ENCODE data around the gene LPP. TPM values are rescaled to one million over a fixed set of nuclear protein-coding genes. Genes with fewer than 3 reads are reported as not detected.

LPP gene
- total and polyA plus RNA-seq, 2 of the 4 experiments (the other 2 are of a cell fraction), result 16.0 to 130 TPM

- in situ Hi-C loops (cut with MboI; ENCODE audit: low sequenced_read_pairs), result no loop called here
- 100% methylated on average over 5 of the region's 6 CpGs; no CpG with 5 or more reads in 1 of the 2 experiments for WGBS, 2 experiments (ENCODE audit: extremely low coverage in 2 of 2, insufficient read length in 1 of 2)
Observed at GRCh38 chr3:188647237-188647636, 493.3 kb downstream of the LPP start.

More at GRCh38 chr3:188647237-188647636, 493.3 kb downstream of the LPP start:
- Histone ChIP-seq H3K4ac (ENCODE audit: low read depth, low read length) (no peak overlapping the region), H4K5ac (ENCODE audit: low read depth, low read length) (no peak overlapping the region), H2AK5ac (ENCODE audit: low read depth, low read length) (no peak overlapping the region), H2AK9ac (replicated peaks; ENCODE audit: low read depth, low read length, poor library complexity) (no peak overlapping the region), H3K4me1 (ENCODE audit: control insufficient read depth, insufficient read depth, low read length) (peaks cover 7% of the 10 kb centered on the region), H4K20me1 (ENCODE audit: insufficient read depth, low read length) (peaks cover 29% of the 10 kb centered on the region), H4K8ac (ENCODE audit: low read depth in 2 of 2, low read length in 2 of 2) (no peak overlapping the region), H3K56ac (ENCODE audit: extremely low read depth, insufficient read depth, low read length) (no peak overlapping the region), H2BK20ac (ENCODE audit: low read depth, low read length) (no peak overlapping the region), H3K9ac (ENCODE audit: low read depth, low read length) (no peak overlapping the region), H3K4me3 (ENCODE audit: insufficient read depth, low read depth, low read length) (no peak overlapping the region), H2BK120ac (ENCODE audit: low read depth, low read length) (no peak overlapping the region), H2BK5ac (ENCODE audit: low read depth, low read length, poor library complexity, severe bottlenecking) (no peak overlapping the region), H2AFZ (replicated peaks; ENCODE audit: low read length, poor library complexity) (no peak overlapping the region), H3K27me3 (ENCODE audit: control insufficient read depth, insufficient read depth, low read length) (no peaks in the 10 kb centered on the region), H3K36me3 (ENCODE audit: control insufficient read depth, insufficient read depth, low read length) (peaks cover 1% of the 10 kb centered on the region), H3K79me1 (ENCODE audit: low read depth in 1 of 2, low read length in 2 of 2) (peaks cover 36 to 64% of the 10 kb centered on the region in 2 experiments), H3K14ac (replicated peaks; ENCODE audit: low read depth, low read length) (no peak overlapping the region), H3K27ac (ENCODE audit: insufficient read depth, low read length) (no peak overlapping the region), H3K9me3 (ENCODE audit: control insufficient read depth, insufficient read depth, low read length) (no peaks in the 10 kb centered on the region), H2BK15ac (ENCODE audit: low read depth, low read length) (no peak overlapping the region), H3K4me2 (ENCODE audit: low read depth, low read length) (no peak overlapping the region), H3K9me1 (ENCODE audit: insufficient read depth, low read length) (0 out of 2 replicates have a peak, but pooled peaks cover 5% of the 10 kb centered on the region), H4K91ac (ENCODE audit: insufficient read depth, low read depth, low read length) (no peak overlapping the region), H3K18ac (ENCODE audit: low read depth, low read length) (no peak overlapping the region), H3K23ac (ENCODE audit: low read depth, low read length) (no peak overlapping the region)
- no TSS peak for BruUV-seq (replicated peaks)
- ATAC-seq (ENCODE audit: low read depth) (no peak), DNase-seq (no peak)
- dilution Hi-C loops (cut with HindIII; ENCODE audit: low sequenced_read_pairs, unreplicated experiment) (no loop called here), intact Hi-C loops (cut with micrococcal nuclease) (no loop called here)
- POLR2A ChIA-PET (ENCODE audit: unreplicated experiment), result no interaction called here
- CTCF ChIA-PET, result interaction anchor here (0.7 kb wide), 1 partner anchor 712 kb away, joined by 4 read pairs; no protein-coding TSS in a partner anchor
- TF ChIP-seq CHD1 (IDR thresholded peaks at IDR 0.05; ENCODE audit: low read depth, low read length), result no peak
- TF ChIP-seq CTCF (conservative IDR thresholded peaks at IDR 0.05; ENCODE audit: low read depth, low read length), result no peak
- TF ChIP-seq MAZ (IDR thresholded peaks at IDR 0.05; ENCODE audit: borderline replicate concordance, low read depth, low read length), result no peak
- no peak for TF ChIP-seq BHLHE40 (IDR thresholded peaks at IDR 0.05; ENCODE audit: low read depth, low read length)
- TF ChIP-seq MAFK (IDR thresholded peaks at IDR 0.05; ENCODE audit: low read depth, low read length), result no peak
- no peak for TF ChIP-seq NFE2L2 (IDR thresholded peaks at IDR 0.05; ENCODE audit: low read depth, low read length)
- no peak for TF ChIP-seq POLR2A (IDR thresholded peaks at IDR 0.05; ENCODE audit: low read depth, low read length)
- no peak for TF ChIP-seq RFX5 (IDR thresholded peaks at IDR 0.05; ENCODE audit: low read depth, low read length)
